H1 (cell line): Measurements from ENCODE around the gene DMAC2. TPM values are rescaled to one million over a fixed set of nuclear protein-coding genes. Genes with fewer than 3 reads are reported as not detected.

Source experiments
- CHD1 ChIP-seq: IDR thresholded peaks from 2 replicates; pipeline ENCODE4 v1.6.1; 2012; ENCODE audit warnings: low read depth, low read length, improper control_type of control experiment
- CHD7 ChIP-seq: fragments of 300-600 bp; sonication (generic); IDR thresholded peaks from 2 replicates; pipeline ENCODE4 v1.7.1; 2012; ENCODE audit warnings: low read length, moderate library complexity, mild to moderate bottlenecking, inconsistent platforms; ENCODE audit not compliant: insufficient replicate concordance
- EGR1 ChIP-seq: IDR thresholded peaks from 2 replicates; pipeline ENCODE4 v1.6.1; 2011; ENCODE audit warnings: low read depth, low read length, borderline replicate concordance
- KDM1A ChIP-seq: fragments of 200-600, 300-600 bp; sonication (generic); IDR thresholded peaks from 2 replicates; pipeline ENCODE4 v1.7.1; 2016; ENCODE audit warnings: mild to moderate bottlenecking, low read length, borderline replicate concordance
- RBBP5 ChIP-seq: IDR thresholded peaks from 2 replicates; pipeline ENCODE4 v1.7.1; 2012; ENCODE audit warnings: low read depth, mild to moderate bottlenecking, inconsistent platforms, low read length, moderate library complexity, borderline replicate concordance
- SIN3A ChIP-seq, 2 experiments: IDR thresholded peaks in 1 of 2; conservative IDR thresholded peaks in 1 of 2; 2 replicates each; pipeline ENCODE4 v1.6.1; 2011 to 2012; ENCODE audit warnings: low read length in 2 of 2, improper control_type of control experiment in 1 of 2, low read depth in 1 of 2, mild to moderate bottlenecking in 1 of 2
- SIRT6 ChIP-seq: IDR thresholded peaks from one replicate; pipeline ENCODE4 v1.7.1; 2012; ENCODE audit warnings: low read length, inconsistent platforms
- SRF ChIP-seq: IDR thresholded peaks from 2 replicates; pipeline ENCODE4 v1.6.1; 2011; ENCODE audit warnings: mild to moderate bottlenecking, low read depth, low read length, moderate library complexity
- TBP ChIP-seq: IDR thresholded peaks from 2 replicates; pipeline ENCODE4 v1.6.1; 2011; ENCODE audit warnings: low read depth, low read length, improper control_type of control experiment
- TEAD4 ChIP-seq: IDR thresholded peaks from 2 replicates; pipeline ENCODE4 v1.6.1; 2012; ENCODE audit warnings: low read depth, low read length, inconsistent platforms, mixed read lengths
- polyA plus RNA-seq, 7 experiments: library from polyadenylated mRNA; depleted of rRNA in 3 of 7; stranded (reverse) in 5 of 7; unstranded in 2 of 7; fragments of >200 nt in 5 of 7; fragments of 200-250 nt in 2 of 7; gene quantifications; 1 replicate in 5 of 7; 2 replicates in 1 of 7; 4 replicates in 1 of 7; pipeline versions ENCODE4 v1.2.1 to v1.2.3, GENCODE V29; 2011 to 2013; ENCODE audit warnings: missing spikeins in 2 of 7, mixed read lengths in 2 of 7
- total RNA-seq: library from RNA; stranded (reverse); fragmentation: NEBNext Ultra II Directional; extraction: Animal tissue kit (Norgen Biotek cat#: 25700); gene quantifications from 2 replicates; pipeline ENCODE4 v1.2.1, GENCODE V29; 2021

Gene DMAC2
- total and polyA plus RNA-seq, 2 of the 8 experiments (the other 6 are each of a cell fraction or from before 2014, with no cell fraction given) = 86.8 to 170 TPM

- TF ChIP-seq CHD7 (no peak), SIRT6 (no peak), SIN3A (conservative IDR thresholded peaks at IDR 0.05 in 1 of 2, IDR thresholded peaks at IDR 0.05 in 1 of 2; ENCODE audit: low read depth in 1 of 2, low read length in 2 of 2) (peak; percentile 26 to 78; a peak in 1 of 4 replicates), RBBP5 (no peak; the same call in 1 of the 2 replicates), SRF (no peak), CHD1 (no peak), KDM1A (peak; percentile 64; the same call in 1 of the 2 replicates), TEAD4 (no peak), TBP (peak; percentile 91), EGR1 (no peak; the same call in 1 of the 2 replicates)
Observed at GRCh38 chr19:41439441-41440222, at the start of gene DMAC2 (continued).
